ENCODE results near the gene PKN3.
"Not testable (repeated sequence)": the region's sequence is repeated elsewhere in the genome, so short reads cannot be mapped to it uniquely, and the experiment has no call there.

PKN3 gene

DNA sequence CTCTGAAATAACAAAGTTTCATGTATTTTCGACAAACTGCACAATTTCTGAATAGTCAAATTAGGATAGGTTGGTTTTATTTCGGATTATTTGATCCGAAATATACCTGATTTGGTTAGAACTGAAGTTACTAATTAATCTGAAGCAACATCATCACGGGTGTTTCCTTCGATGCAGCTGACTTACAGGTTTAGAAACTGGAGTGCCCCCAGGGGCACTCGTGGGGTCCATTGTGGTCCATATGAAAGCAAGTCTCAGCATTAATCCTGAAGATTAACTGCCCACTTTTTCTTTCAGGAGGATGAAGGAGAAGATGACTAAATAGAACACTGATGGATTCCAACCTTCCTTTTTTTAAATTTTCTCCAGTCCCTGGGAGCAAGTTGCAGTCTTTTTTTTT, 8.0 kb upstream of the PKN3 start:
- no peak for DNase-seq

DNA sequence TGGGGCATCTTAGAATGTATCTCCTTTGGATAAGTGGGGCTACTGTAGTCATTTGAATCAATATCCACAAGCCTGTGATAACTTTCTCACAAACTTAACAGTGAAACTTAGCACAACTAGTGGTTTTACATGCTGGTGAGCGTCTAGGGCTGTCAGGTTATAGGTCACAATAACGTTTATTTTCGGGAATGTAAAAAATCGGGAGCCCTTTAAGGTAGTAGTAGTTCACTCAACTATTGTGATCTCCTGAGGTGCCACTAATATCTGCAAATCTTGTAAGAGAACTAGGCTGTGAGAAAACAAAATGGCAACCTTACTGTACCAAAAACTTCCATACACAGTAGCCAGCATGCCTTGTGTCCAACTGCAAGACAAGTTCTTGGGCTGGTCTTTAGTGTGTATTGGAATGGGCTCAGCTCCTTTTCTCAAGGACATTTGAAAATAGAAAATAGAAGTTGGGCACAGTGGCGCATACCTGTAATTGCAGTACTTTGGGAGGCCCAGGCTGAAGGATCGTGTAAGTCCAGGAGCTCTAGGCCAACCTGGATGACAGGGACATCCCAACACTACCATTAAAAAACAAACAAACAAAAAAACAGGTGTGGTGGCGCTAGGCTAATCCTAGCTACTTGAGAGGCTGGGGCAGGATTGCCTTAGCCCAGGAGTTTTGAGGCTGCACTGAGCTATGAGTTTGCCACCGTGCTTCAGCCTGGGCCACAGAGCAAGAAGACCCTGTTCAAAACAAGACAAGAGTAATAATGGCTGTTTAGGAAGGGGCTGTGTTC, 5.2 kb upstream of the PKN3 start:
- DNase-seq, result no peak

DNA sequence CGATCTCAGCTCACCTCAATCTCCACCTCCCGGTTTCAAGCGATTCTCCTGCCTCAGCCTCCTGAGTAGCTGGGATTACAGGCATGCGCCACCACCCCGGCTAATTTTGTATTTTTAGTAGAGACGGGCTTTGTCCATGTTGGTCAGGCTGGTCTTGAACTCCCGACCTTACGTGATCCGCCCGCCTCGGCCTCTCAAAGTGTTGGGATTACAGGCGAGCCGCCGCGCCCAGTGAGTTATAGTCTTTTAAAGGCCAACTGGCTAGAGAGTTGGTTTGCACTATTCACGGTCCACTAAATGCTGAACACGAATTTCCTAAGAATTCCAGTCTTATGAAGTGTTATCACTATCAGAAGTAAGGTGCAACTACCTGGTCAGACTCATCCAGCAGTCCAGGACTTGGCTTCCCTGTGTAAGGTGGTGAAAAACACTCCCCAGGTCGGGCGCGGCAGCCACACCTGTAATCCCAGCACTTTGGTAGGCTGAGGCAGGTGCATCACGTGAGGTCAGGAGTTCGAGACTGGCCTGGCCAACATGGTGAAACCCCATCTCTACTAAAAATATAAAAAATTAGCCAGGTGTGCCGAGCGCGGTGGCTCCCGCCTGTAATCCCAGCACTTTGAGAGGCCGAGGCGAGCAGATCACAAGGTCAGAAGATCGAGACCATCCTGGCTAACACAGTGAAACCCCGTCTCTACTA, 3.1 kb upstream of the PKN3 start:
- DNase-seq, result not testable (repeated sequence)

DNA sequence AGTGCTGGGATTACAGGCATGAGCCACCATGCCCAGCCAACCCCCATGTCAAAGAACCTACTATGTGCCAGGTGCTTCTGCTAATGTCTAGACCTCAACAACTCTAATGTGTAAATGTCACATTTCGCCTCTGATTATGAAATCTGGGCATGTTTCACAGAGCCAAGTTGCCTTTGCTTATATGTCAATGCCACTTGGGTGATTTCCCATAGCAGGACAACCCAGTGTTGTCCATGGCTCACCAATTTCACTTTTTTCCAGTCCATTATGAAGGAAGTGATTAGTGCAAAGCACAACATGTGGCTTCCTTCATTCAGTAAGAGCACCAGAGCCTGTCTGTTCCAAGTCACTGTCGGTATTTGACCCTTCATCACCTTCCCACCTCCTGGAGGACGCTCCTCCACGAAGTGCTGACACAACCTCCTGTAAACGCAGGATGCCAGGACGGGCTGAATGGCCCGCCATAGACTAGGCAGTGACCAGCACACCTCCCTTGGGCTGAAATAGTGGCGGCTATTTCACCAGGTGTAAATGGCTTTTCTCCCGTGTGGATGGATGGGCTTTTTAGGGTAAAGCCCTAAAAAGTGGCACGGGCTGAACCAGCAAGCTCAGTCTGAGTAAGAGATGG, 962 bp upstream of the PKN3 start:
- no peak for DNase-seq

DNA sequence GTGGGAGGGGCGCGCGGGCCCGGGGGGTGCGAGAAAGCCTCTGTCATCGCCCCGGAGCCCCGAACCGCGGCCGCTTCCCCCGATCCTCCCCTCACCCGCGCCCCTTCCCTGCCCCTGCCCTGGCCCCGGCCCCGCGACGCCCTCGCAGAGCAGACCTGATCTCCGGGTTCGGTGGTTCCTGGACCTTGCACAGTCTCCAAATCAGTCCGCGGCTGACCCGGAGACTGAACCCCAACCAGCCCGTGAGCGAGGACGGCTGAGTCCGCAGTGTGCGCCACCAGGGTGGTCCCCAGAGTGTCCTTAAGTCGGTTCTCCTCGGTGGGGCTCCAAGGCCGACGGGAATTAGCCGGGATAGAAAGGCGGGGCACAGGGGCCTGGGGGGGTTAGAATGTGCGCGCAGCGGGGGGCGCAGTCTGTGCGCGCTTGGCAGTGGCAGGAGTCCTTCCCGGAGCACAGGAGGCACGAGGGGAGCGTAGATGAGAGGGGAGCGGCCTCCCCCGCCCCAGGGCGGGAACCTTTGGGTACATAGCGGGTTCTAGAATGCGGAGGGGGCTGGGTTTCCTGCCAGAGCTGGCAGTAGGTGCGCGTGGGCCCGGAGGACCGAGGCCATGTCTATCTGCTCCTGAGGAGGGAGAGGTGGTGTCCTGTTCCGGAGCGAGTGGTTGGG, 779 bp downstream of the PKN3 start:
- no peak for DNase-seq

DNA sequence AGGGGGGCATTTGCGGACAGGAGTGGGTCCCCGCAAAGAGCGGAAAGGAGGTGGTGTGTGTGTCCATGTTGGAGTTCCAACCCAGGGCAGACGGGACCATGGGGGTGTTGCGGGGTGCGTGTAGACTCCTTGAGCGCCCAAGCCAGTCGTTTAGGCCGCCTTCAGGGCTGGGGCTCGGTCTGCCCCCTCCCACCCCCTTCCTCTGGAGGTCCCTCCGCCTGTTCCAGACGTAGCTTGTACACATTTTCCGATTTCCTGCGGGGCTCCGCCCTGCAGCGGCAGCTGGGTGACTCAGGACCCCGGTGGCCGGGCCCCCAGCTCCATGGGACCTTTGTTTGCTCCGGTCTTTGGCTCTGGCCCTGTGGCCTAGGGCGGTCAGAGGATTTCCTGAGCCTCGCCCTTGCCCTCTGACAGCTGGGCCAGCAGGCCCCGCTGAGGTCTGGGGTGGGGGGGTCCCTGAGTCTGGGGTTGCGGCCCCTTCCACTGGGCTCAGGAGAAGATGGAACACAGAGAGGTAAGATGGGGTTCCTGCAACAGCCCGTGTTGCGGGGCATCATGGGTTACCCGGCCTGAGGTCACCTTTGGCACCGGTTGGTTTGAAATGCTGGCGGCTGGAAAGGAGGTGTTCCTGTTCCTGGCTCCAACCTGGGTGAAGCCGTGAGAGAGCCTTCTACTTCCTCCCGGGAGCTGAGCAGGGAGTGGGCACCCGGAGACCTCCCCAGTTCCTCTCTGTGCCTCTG, 1.5 kb downstream of the PKN3 start:
- no peak for DNase-seq

DNA sequence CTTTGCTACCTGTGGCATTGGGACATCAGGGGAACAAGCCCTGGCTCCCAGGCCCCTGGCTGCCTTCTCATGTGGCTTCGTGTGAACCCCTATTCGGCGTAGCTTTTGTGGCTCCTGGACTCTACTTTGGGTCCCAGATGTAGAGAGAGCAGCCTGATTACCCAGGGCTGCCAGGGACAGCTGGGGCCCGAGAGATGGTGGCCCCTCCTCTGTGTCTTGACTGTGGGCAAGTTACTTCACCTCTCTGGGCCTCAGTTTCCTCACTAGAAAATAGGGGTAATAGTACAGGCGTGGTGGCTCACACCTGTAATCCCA, 2.0 kb downstream of the PKN3 start:
- DNase-seq, result no peak

DNA sequence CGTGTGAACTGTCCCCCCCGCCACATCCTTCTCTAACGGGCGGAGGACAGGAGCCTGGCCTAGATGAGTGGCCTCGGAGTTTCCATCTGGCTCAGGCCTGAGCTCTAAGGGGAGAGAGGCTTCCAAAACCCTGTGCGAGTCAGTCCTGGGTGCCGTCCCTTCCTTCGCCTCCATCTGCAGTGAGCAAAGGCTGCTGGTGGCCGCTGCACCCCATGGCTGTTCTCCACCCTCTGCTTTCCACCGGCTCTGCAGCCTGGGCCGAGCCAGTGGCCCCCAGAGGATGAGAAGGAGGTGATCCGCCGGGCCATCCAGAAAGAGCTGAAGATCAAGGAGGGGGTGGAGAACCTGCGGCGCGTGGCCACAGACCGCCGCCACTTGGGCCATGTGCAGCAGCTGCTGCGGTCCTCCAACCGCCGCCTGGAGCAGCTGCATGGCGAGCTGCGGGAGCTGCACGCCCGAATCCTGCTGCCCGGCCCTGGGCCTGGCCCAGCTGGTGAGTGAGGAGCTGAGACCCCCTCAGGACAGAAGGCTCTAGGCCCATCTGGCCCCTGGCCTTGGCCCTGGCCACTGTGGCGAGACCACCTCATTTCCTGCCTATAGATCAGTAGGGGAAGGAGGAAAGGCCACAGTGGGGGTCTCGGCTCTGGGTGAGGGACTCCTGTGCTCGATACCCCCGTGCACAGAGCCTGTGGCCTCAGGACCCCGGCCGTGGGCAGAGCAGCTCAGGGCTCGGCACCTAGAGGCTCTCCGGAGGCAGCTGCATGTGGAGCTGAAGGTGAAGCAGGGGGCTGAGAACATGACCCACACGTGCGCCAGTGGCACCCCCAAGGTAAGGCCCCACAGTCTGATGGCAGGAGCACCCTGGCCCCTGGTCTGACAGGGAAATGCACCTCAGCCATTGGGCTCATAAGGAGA, 3.0 kb downstream of the PKN3 start:
- no peak for DNase-seq

DNA sequence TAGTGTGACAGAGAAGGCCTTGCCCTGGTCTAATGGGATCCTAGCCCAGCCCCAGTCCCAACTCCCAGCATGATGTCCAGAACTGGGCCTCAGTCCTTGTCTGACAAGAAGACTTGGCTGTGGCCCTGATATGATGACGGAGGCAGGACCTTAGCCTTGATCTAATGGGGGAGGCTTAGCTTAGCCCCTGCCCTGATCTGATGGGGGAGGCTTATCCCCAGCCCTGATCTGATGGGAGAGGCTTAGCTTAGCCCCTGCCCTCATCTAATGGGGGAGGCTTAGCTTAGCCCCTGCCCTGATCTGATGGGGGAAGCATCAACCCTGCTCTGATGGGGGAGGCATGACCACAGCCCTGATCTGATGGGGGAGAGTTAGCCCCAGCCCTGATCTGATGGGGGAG, 3.7 kb downstream of the PKN3 start:
- no peak for DNase-seq

DNA sequence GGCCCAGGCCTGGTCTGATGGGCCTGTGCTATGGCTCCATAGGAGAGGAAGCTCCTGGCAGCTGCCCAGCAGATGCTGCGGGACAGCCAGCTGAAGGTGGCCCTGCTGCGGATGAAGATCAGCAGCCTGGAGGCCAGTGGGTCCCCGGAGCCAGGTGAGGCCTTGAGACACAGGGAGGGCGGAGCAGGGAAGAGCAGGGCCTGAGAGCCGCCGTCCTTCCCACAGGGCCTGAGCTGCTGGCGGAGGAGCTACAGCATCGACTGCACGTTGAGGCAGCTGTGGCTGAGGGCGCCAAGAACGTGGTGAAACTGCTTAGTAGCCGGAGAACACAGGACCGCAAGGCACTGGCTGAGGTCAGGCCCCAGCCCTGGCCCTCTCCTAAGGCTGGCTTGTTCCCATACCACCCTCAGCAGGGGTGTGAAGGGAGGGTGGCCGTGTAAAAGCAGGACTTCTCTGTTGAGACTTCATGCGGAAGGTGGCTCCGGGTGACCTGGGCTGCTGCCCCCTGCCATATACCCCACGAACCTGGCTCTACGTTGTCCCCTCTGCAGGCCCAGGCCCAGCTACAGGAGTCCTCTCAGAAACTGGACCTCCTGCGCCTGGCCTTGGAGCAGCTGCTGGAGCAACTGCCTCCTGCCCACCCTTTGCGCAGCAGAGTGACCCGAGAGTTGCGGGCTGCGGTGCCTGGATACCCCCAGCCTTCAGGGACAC, 4.5 kb downstream of the PKN3 start:
- no peak for DNase-seq

DNA sequence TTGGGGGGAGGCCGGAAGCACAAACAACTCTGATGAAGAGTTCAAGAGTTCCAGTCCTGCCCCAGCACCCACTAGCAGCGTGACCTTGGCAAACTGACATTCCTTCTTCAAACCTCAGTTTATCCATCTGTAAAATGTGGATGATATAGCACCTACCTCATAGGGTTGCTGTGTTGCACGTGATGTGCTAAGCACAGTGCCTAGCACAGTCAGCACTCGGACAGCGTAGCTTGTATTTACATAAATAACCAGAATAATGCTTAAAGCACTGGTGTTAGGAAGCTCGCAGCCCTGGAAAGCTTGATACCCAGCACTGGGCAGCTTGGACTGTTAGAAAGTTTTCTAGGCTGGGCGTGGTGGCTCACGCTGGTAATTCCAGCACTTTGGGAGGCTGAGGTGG, 5.1 kb downstream of the PKN3 start:
- no peak for DNase-seq

DNA sequence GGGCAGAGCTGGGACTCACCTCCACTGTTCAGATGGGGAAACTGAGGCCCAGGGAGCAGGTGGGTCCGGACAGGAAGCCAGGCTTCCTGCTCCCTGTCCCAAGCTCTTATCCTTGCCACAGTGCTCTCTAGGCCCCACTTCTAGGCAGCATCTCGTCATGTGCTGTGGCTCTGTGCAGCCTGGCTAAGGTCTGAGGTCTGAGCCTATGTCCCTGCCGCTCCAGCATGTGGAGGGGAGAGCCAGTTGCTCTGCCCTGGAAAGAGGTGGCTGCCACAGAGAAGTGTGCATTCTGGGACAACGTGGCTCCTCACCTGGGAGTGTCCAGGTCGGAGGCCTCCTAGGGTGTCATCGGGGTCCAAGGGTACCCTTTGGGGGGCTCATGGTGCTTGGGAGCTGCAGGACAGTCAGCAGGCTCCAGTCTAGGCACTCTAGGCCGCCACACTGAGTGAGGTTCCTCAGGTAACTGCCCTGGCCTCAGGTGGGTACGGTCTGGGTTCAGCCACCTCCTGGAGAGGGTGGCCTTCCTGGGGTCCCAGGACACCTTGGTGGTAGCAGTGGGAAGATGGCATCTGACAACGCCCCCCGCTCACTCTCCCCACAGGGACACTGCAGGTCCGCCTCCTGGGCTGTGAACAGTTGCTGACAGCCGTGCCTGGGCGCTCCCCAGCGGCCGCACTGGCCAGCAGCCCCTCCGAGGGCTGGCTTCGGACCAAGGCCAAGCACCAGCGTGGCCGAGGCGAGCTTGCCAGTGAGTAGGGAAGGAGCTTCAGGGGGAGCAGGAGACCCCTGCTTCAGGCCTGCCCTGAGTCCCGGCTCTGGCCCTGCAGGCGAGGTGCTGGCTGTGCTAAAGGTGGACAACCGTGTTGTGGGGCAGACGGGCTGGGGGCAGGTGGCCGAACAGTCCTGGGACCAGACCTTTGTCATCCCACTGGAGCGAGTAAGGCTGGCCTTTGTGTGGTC, 10.4 kb downstream of the PKN3 start:
- DNase-seq, result no peak

DNA sequence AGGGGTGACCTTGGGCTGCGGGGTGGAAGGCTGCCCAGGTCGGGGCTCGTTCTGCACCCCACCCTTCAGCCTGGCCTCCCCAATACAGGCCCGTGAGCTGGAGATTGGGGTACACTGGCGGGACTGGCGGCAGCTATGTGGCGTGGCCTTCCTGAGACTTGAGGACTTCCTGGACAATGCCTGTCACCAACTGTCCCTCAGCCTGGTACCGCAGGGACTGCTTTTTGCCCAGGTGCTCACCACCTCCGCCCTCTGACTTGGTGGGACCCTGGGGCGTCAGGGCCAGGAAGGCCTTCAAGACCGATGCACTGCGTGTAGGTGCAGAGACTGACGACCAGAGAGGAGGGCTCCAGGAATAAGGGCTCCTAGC, 11.1 kb downstream of the PKN3 start:
- DNase-seq, result no peak

DNA sequence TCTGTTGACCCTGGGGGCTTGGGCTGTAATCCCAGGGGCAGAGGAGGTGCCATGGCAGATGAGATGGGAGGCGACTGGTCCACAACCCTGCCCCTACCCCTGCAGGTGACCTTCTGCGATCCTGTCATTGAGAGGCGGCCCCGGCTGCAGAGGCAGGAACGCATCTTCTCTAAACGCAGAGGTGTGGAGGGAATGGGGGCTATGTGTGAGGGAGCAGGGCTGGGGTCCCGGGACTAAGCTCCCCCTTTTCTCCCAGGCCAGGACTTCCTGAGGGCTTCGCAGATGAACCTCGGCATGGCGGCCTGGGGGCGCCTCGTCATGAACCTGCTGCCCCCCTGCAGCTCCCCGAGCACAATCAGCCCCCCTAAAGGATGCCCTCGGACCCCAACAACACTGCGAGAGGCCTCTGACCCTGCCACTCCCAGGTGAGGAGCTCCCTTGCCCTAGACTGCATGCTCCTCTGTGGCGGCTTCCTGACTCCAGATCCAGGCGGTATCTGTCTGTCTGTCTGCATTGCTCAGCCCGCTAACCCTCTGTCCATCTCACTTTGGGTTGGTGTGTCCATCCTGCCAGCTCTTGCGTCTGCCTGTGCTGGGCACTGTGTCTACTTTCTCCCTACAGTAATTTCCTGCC, 11.8 kb downstream of the PKN3 start:
- no peak for DNase-seq

DNA sequence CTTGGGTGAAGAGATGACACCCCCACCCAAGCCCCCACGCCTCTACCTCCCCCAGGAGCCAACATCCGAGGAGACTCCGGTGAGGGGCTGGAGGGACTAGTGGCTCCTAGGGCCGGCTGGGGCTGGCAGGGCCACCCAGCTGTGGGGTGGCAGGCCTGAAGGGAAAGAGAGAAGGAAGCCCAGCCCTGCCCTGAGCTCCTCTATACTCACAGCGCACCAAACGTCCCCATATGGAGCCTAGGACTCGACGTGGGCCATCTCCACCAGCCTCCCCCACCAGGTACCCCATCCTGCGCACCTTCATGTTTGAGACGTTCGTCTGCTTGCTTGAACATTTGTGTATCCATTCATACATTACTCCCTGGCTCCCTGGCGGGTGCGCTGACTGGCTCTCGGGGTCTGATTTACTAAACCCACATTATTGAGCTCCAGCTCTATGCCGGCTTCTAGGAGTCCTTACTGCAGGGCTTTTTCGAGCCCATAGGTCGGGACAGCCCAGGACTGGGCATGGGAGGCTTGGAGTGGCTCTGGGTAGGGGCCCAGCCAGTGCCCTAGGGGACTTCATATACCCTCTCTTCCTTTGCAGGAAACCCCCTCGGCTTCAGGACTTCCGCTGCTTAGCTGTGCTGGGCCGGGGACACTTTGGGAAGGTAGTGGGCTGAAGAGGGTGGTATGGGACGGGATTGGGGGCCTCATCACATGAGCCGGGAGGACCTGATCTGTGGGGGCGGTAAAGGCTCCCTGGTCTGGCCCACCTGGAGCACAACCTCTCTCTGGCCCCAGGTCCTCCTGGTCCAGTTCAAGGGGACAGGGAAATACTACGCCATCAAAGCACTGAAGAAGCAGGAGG, 12.5 kb downstream of the PKN3 start:
- no peak for DNase-seq

DNA sequence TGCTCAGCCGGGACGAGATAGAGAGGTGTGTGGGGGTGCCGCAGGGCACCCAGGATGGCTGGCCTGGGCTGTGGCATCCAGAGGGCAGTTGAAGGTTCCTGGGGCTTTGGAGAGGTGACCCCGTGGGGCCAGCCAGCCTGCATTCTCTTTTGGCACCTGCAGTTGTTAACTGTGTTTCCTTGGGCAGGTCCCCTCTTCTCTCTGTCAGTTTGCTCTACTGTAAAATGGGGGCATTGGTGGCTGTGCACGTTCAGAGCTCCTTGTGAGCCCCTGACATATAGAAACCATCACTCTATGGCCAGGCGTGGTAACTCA, 13.1 kb downstream of the PKN3 start:
- DNase-seq, result no peak

DNA sequence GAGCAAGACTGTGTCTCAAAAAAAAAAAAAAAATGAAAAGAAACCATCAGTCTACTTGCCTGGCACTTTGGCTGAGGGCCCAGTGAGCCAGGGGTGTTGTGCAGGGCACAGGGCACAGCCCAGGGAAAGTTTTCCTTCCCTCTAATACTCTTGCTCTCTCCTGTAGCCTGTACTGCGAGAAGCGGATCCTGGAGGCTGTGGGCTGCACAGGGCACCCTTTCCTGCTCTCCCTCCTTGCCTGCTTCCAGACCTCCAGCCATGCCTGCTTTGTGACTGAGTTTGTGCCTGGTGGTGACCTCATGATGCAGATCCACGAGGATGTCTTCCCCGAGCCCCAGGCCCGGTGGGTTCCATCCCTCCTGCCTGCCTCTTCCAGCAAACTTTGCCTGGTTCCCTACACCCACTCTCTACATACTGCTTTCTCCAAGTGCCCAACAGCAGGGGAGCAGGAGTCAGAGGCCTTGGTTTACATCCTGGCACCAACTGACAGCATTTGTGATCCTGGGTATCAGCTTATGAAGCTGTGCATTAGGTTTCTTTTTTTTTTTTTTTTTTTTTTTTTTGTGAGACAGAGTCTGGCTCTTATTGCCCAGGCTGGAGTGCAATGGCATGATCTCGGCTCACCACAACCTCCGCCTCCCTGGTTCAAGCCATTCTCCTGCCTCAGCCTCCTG, 14.4 kb downstream of the PKN3 start:
- DNase-seq, result no peak

DNA sequence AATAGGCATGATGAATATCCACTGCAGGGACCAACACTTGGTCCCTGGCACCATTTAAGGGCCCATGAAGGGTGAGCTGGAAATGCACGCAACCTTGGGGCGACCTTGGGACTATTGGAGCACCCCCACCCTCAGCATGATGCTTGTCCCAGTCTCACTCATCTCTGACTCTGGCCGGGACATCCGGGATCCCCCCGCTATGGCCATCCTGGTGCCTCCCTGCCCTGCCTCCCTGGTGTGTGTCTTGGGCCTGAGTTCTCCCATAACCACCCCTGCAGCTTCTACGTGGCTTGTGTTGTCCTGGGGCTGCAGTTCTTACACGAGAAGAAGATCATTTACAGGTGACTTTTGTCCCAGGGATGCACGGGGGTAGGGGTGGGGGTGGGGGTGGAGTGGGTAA, 15.7 kb downstream of the PKN3 start:
- no peak for DNase-seq

All from NCI-H1048 (cell line).